HCT116 (cell line): ENCODE data around the gene LAGE3. TPM values are rescaled to one million over a fixed set of nuclear protein-coding genes. Genes with fewer than 3 reads are reported as not detected.

Experiments used
- ATAC-seq: fragments of 200-7000 bp; cut with Tn5 transposase; 2 replicates; pipeline ENCODE4 v1.9.1; 2020; ENCODE audit warnings: mild to moderate bottlenecking, moderate library complexity
- BruUV-seq: library from RNA; stranded (reverse); fragments of 400-500 nt; replicated peaks from 2 replicates; lab custom pipeline; 2021; lab: Mats Ljungman, UMichigan
- CTCF ChIA-PET: fragments of 300-600 bp; sonication (Branson Sonifier 250); formaldehyde crosslinking; loops from one replicate; lab custom pipeline; 2021; ENCODE audit warnings: antibody characterized with exemption; lab: Charles Lee
- POLR2A ChIA-PET: fragments of 300-600, 350-600 bp; sonication (Branson Sonifier 250); formaldehyde crosslinking; loops from one replicate; lab custom pipeline; 2021; ENCODE audit warnings: antibody characterized with exemption; lab: Charles Lee
- RAD21 ChIA-PET, 2 experiments: fragments of 300-600 bp; sonication (Branson Sonifier 250); formaldehyde crosslinking; loops; one replicate each; lab custom pipeline; 2023; ENCODE audit warnings: low total read pairs in 2 of 2; ENCODE audit not compliant: uncharacterized antibody in 2 of 2, unreplicated experiment in 2 of 2, low non-redundant PET in 1 of 2; lab: Charles Lee
- DNase-seq: peaks from one replicate; pipeline ENCODE4 v3.0.0-alpha.2; 2010; ENCODE audit warnings: low read depth, low spot score
- H2AFZ ChIP-seq: fragments of 200-600 bp; shearing (Covaris generic), sonication (generic); 2 replicates; pipeline ENCODE4 v1.6.1; 2017; ENCODE audit warnings: low read depth, mixed run types, mixed read lengths, antibody characterized with exemption, low read length; ENCODE audit not compliant: poor library complexity, severe bottlenecking
- H3K27ac ChIP-seq: 2 replicates; pipeline ENCODE4 v1.5.1; 2012; ENCODE audit warnings: low read depth, low read length
- H3K27me3 ChIP-seq: fragments of 200-600 bp; sonication (generic); 2 replicates; pipeline ENCODE4 v1.6.1; 2016; ENCODE audit warnings: mixed run types, low read length, mixed read lengths; ENCODE audit not compliant: insufficient read depth
- H3K36me3 ChIP-seq, 2 experiments: fragments of 200-500 bp in 1 of 2; fragments of 200-600 bp in 1 of 2; sonication (Bioruptor generic) in 1 of 2; sonication (generic) in 1 of 2; 2 replicates each; pipeline versions ENCODE4 v1.5.1 to v1.6.1; 2014 to 2016; ENCODE audit warnings: low read length in 2 of 2, inconsistent platforms in 1 of 2, mixed read lengths in 1 of 2, mixed run types in 1 of 2; ENCODE audit not compliant: insufficient read depth in 2 of 2, control insufficient read depth in 1 of 2
- H3K4me1 ChIP-seq, 2 experiments: fragments of 200-600 bp in 1 of 2; sonication (generic) in 1 of 2; 2 replicates each; pipeline versions ENCODE4 v1.5.1 to v1.6.1; 2012 to 2017; ENCODE audit warnings: low read length in 2 of 2, inconsistent platforms in 1 of 2, mild to moderate bottlenecking in 1 of 2, mixed read lengths in 1 of 2, mixed run types in 1 of 2, moderate library complexity in 1 of 2; ENCODE audit not compliant: insufficient read depth in 2 of 2, control insufficient read depth in 1 of 2
- H3K4me2 ChIP-seq: fragments of 200-600 bp; sonication (generic); 2 replicates; pipeline ENCODE4 v1.6.1; 2017; ENCODE audit warnings: mixed run types, low read length, mixed read lengths
- H3K4me3 ChIP-seq, 2 experiments: fragments of 200-600 bp in 1 of 2; sonication (generic) in 1 of 2; replicated peaks in 1 of 2; 2 replicates each; pipeline ENCODE4 v1.5.1; 2011 to 2016; ENCODE audit warnings: low read length in 2 of 2, control low read depth in 1 of 2, low read depth in 1 of 2, mild to moderate bottlenecking in 1 of 2, mixed read lengths in 1 of 2, mixed run types in 1 of 2
- H3K79me2 ChIP-seq: fragments of 200-600 bp; sonication (generic); 2 replicates; pipeline ENCODE4 v1.6.1; 2017; ENCODE audit warnings: mild to moderate bottlenecking, mixed run types, low read length, moderate library complexity, mixed read lengths; ENCODE audit not compliant: insufficient read depth
- H3K9ac ChIP-seq: fragments of 200-600 bp; sonication (generic); 2 replicates; pipeline ENCODE4 v1.6.1; 2016; ENCODE audit warnings: low read length, mixed read lengths
- H3K9me2 ChIP-seq: fragments of 200-600 bp; sonication (generic), shearing (Covaris generic); 2 replicates; pipeline ENCODE4 v1.6.1; 2017; ENCODE audit warnings: mixed run types, mild to moderate bottlenecking, moderate library complexity; ENCODE audit not compliant: insufficient read depth
- H3K9me3 ChIP-seq, 2 experiments: fragments of 200-500 bp in 1 of 2; fragments of 200-600 bp in 1 of 2; sonication (Bioruptor generic) in 1 of 2; sonication (generic) in 1 of 2; 2 replicates each; pipeline ENCODE4 v1.6.1; 2014 to 2017; ENCODE audit warnings: low read length in 2 of 2, mixed read lengths in 2 of 2, inconsistent platforms in 1 of 2, low read depth in 1 of 2, mild to moderate bottlenecking in 1 of 2, mixed run types in 1 of 2, moderate library complexity in 1 of 2; ENCODE audit not compliant: control insufficient read depth in 1 of 2, insufficient read depth in 1 of 2
- H4K20me1 ChIP-seq: fragments of 200-600 bp; sonication (generic), shearing (Covaris generic); 2 replicates; pipeline ENCODE4 v1.6.1; 2017; ENCODE audit warnings: mixed run types, mild to moderate bottlenecking, moderate library complexity; ENCODE audit not compliant: insufficient read depth
- CBX3 ChIP-seq: IDR thresholded peaks from 2 replicates; pipeline ENCODE4 v1.6.1; 2012; ENCODE audit warnings: low read depth
- CEBPB ChIP-seq: IDR thresholded peaks from 2 replicates; pipeline ENCODE4 v1.6.1; 2012; ENCODE audit warnings: low read depth
- EGR1 ChIP-seq: IDR thresholded peaks from 2 replicates; pipeline ENCODE4 v1.6.1; 2012; ENCODE audit warnings: low read depth
- ELF1 ChIP-seq: IDR thresholded peaks from 2 replicates; pipeline ENCODE4 v1.6.1; 2012; ENCODE audit warnings: low read depth, borderline replicate concordance
- EZH2 ChIP-seq: fragments of 200-600 bp; sonication (generic); IDR thresholded peaks from 2 replicates; pipeline ENCODE4 v1.6.1; 2017; ENCODE audit warnings: antibody characterized with exemption, mixed run types
- FOSL1 ChIP-seq: IDR thresholded peaks from 2 replicates; pipeline ENCODE4 v1.6.1; 2012; ENCODE audit warnings: low read depth
- POLR2A ChIP-seq: IDR thresholded peaks from 2 replicates; pipeline ENCODE4 v1.7.0; 2011; ENCODE audit warnings: borderline replicate concordance; ENCODE audit not compliant: insufficient read depth, insufficient read length; ENCODE audit errors: extremely low read depth
- POLR2AphosphoS5 ChIP-seq: IDR thresholded peaks from 2 replicates; pipeline ENCODE4 v1.6.1; 2011; ENCODE audit warnings: mild to moderate bottlenecking, low read depth, low read length, moderate library complexity
- SP1 ChIP-seq: IDR thresholded peaks from 2 replicates; pipeline ENCODE4 v1.6.1; 2012; ENCODE audit warnings: low read depth
- SRF ChIP-seq: IDR thresholded peaks from 2 replicates; pipeline ENCODE4 v1.6.1; 2012; ENCODE audit warnings: low read depth
- TCF7L2 ChIP-seq: IDR thresholded peaks from 2 replicates; pipeline ENCODE4 v1.7.0; 2011; ENCODE audit warnings: borderline replicate concordance, inconsistent platforms; ENCODE audit not compliant: insufficient read depth, insufficient read length; ENCODE audit errors: extremely low read depth
- ZFX ChIP-seq: fragments of 450-650 bp; IDR thresholded peaks from 2 replicates; pipeline ENCODE4 v1.6.1; 2017
- intact Hi-C: fragments of 100-400 bp; cut with micrococcal nuclease; formaldehyde crosslinking; loops from 2 replicates; pipeline ENCODE4 v1.10.0; 2022
- total RNA-seq: library from RNA; stranded (reverse); gene quantifications from one replicate; pipeline ENCODE4 v1.2.1, GENCODE V29; 2021; ENCODE audit not compliant: unreplicated experiment
- TF ChIP-seq, protein P1 (sequence below): IDR thresholded peaks from 2 replicates; pipeline ENCODE4 v1.6.1; 2012
- TF ChIP-seq, protein P2 (sequence below): IDR thresholded peaks from 2 replicates; pipeline ENCODE4 v1.6.1; 2012; ENCODE audit warnings: low read depth
- TF ChIP-seq, protein P3 (sequence below), 3 experiments: fragments of 200-600 bp in 1 of 3; sonication (generic) in 1 of 3; IDR thresholded peaks in 2 of 3; conservative IDR thresholded peaks in 1 of 3; 2 replicates each; pipeline ENCODE4 v1.5.1; 2012 to 2017; ENCODE audit warnings: low read depth in 2 of 3, low read length in 2 of 3, antibody characterized with exemption in 1 of 3, borderline replicate concordance in 1 of 3, control low read depth in 1 of 3, mild to moderate bottlenecking in 1 of 3, mixed read lengths in 1 of 3, mixed run types in 1 of 3, moderate library complexity in 1 of 3; ENCODE audit not compliant: insufficient read depth in 1 of 3

Gene LAGE3
- total RNA-seq, 1 experiment from 2014 or later: 42.8 TPM

GRCh38 chrX:154435171-154435733 lies 43.8 kb downstream of the LAGE3 start:
- no peak overlapping the region for H3K9ac ChIP-seq
- H3K36me3 ChIP-seq: no peaks in the 10 kb centered on the region
- DNase-seq (no peak), ATAC-seq (no peak)
- RAD21 ChIA-PET: interaction anchor here in 1 of 2 experiments (0.5 kb wide), 1 partner anchor 21 kb away, joined by 3 read pairs; no protein-coding TSS in a partner anchor
- BruUV-seq: no TSS peak
- no peaks in the 10 kb centered on the region for H3K9me3 ChIP-seq
- H3K27ac ChIP-seq: no peak overlapping the region
- no peaks in the 10 kb centered on the region for H3K9me2 ChIP-seq
- peaks cover 28% of the 10 kb centered on the region for H3K79me2 ChIP-seq
- H3K4me2 ChIP-seq: no peak overlapping the region
- intact Hi-C loops: no loop called here
- no peaks in the 10 kb centered on the region for H3K27me3 ChIP-seq
- TF ChIP-seq TCF7L2 (no peak), SP1 (no peak), FOSL1 (no peak), ELF1 (no peak), EZH2 (no peak), CBX3 (no peak), POLR2AphosphoS5 (no peak), SRF (no peak), POLR2A (no peak), CEBPB (no peak), EGR1 (no peak), ZFX (no peak)
- TF ChIP-seq, protein P1, sequence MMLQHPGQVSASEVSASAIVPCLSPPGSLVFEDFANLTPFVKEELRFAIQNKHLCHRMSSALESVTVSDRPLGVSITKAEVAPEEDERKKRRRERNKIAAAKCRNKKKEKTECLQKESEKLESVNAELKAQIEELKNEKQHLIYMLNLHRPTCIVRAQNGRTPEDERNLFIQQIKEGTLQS: no peak
- TF ChIP-seq, protein P2, sequence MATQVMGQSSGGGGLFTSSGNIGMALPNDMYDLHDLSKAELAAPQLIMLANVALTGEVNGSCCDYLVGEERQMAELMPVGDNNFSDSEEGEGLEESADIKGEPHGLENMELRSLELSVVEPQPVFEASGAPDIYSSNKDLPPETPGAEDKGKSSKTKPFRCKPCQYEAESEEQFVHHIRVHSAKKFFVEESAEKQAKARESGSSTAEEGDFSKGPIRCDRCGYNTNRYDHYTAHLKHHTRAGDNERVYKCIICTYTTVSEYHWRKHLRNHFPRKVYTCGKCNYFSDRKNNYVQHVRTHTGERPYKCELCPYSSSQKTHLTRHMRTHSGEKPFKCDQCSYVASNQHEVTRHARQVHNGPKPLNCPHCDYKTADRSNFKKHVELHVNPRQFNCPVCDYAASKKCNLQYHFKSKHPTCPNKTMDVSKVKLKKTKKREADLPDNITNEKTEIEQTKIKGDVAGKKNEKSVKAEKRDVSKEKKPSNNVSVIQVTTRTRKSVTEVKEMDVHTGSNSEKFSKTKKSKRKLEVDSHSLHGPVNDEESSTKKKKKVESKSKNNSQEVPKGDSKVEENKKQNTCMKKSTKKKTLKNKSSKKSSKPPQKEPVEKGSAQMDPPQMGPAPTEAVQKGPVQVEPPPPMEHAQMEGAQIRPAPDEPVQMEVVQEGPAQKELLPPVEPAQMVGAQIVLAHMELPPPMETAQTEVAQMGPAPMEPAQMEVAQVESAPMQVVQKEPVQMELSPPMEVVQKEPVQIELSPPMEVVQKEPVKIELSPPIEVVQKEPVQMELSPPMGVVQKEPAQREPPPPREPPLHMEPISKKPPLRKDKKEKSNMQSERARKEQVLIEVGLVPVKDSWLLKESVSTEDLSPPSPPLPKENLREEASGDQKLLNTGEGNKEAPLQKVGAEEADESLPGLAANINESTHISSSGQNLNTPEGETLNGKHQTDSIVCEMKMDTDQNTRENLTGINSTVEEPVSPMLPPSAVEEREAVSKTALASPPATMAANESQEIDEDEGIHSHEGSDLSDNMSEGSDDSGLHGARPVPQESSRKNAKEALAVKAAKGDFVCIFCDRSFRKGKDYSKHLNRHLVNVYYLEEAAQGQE: no peak
- TF ChIP-seq, protein P3, sequence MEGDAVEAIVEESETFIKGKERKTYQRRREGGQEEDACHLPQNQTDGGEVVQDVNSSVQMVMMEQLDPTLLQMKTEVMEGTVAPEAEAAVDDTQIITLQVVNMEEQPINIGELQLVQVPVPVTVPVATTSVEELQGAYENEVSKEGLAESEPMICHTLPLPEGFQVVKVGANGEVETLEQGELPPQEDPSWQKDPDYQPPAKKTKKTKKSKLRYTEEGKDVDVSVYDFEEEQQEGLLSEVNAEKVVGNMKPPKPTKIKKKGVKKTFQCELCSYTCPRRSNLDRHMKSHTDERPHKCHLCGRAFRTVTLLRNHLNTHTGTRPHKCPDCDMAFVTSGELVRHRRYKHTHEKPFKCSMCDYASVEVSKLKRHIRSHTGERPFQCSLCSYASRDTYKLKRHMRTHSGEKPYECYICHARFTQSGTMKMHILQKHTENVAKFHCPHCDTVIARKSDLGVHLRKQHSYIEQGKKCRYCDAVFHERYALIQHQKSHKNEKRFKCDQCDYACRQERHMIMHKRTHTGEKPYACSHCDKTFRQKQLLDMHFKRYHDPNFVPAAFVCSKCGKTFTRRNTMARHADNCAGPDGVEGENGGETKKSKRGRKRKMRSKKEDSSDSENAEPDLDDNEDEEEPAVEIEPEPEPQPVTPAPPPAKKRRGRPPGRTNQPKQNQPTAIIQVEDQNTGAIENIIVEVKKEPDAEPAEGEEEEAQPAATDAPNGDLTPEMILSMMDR (IDR thresholded peaks at IDR 0.05 in 2 of 3, conservative IDR thresholded peaks at IDR 0.05 in 1 of 3; ENCODE audit: borderline replicate concordance in 1 of 3, insufficient read depth in 1 of 3, low read depth in 2 of 3, low read length in 2 of 3): no peak
- TF ChIP-seq, all 23 proteins: peak for 0
- Histone ChIP-seq H4K20me1 (no peaks in the 10 kb centered on the region), H3K4me1 (peaks cover 3 to 13% of the 10 kb centered on the region in 2 experiments; a peak in 2 of 4 replicates), H2AFZ (no peak overlapping the region), H3K4me3 (no peak overlapping the region)
- ChIA-PET CTCF (interaction anchor here (0.8 kb wide), 1 partner anchor 10 kb away, joined by 4 read pairs; no protein-coding TSS in a partner anchor), POLR2A (no interaction called here)
